SK-N-SH (cell line): ENCODE data around the gene DUSP9. TPM values are rescaled to one million over a fixed set of nuclear protein-coding genes. Genes with fewer than 3 reads are reported as not detected.

ENCODE experiments used
- CTCF ChIA-PET: fragments of 300-600, 350-600 bp; formaldehyde crosslinking; extraction: SDS; loops from one replicate; lab custom pipeline; 2021; lab: Yijun Ruan, JAX
- POLR2A ChIA-PET: fragments of 350-600 bp; sonication (Branson Sonifier 250); formaldehyde crosslinking; extraction: SDS; loops from one replicate; lab custom pipeline; 2020; ENCODE audit warnings: antibody characterized with exemption, inconsistent platforms; lab: Yijun Ruan, JAX
- DNase-seq: peaks from one replicate; pipeline ENCODE4 v3.0.0; 2012
- H2AFZ ChIP-seq: fragments of 200-600 bp; sonication (generic); 2 replicates; pipeline ENCODE4 v1.8.1; 2016; ENCODE audit warnings: antibody characterized with exemption, mild to moderate bottlenecking, low read depth
- H3F3A ChIP-seq: fragments of 200-600 bp; sonication (generic); replicated peaks from 2 replicates; pipeline ENCODE3; 2016; ENCODE audit warnings: antibody characterized with exemption, mild to moderate bottlenecking; ENCODE audit not compliant: insufficient read depth
- H3K27ac ChIP-seq, 2 experiments: fragments of 200-500 bp in 1 of 2; fragments of 200-600 bp in 1 of 2; sonication (Bioruptor generic) in 1 of 2; sonication (generic), shearing (Covaris generic) in 1 of 2; 2 replicates each; pipeline versions ENCODE4 v1.5.1 to v1.6.1; 2014 to 2016; ENCODE audit warnings: low read depth in 2 of 2, inconsistent platforms in 1 of 2, low read length in 1 of 2, mild to moderate bottlenecking in 1 of 2, mixed read lengths in 1 of 2
- H3K27me3 ChIP-seq: fragments of 200-600 bp; sonication (generic), shearing (Covaris generic); 2 replicates; pipeline ENCODE4 v1.6.1; 2016; ENCODE audit warnings: mixed run types; ENCODE audit not compliant: insufficient read depth
- H3K36me3 ChIP-seq, 2 experiments: fragments of 200-500 bp in 1 of 2; fragments of 200-600 bp in 1 of 2; sonication (Bioruptor generic) in 1 of 2; sonication (generic) in 1 of 2; replicated peaks in 1 of 2; 2 replicates each; pipeline versions ENCODE3 to v1.5.1; 2014 to 2016; ENCODE audit warnings: low read length in 1 of 2, mild to moderate bottlenecking in 1 of 2; ENCODE audit not compliant: insufficient read depth in 2 of 2, control insufficient read depth in 1 of 2
- H3K4me1 ChIP-seq, 2 experiments: fragments of 200-500 bp in 1 of 2; fragments of 200-600 bp in 1 of 2; sonication (Bioruptor generic) in 1 of 2; sonication (generic), shearing (Covaris generic) in 1 of 2; 2 replicates each; pipeline versions ENCODE4 v1.5.1 to v1.6.1; 2014 to 2016; ENCODE audit warnings: low read depth in 1 of 2, low read length in 1 of 2, mixed run types in 1 of 2; ENCODE audit not compliant: insufficient read depth in 2 of 2, control insufficient read depth in 1 of 2
- H3K4me2 ChIP-seq: fragments of 200-600 bp; sonication (generic), shearing (Covaris generic); 2 replicates; pipeline ENCODE4 v1.6.1; 2017; ENCODE audit warnings: mixed run types
- H3K4me3 ChIP-seq, 2 experiments: fragments of 200-500 bp in 1 of 2; fragments of 200-600 bp in 1 of 2; sonication (Bioruptor generic) in 1 of 2; sonication (generic), shearing (Covaris generic) in 1 of 2; 2 replicates each; pipeline versions ENCODE4 v1.5.1 to v1.8.1; 2014 to 2016; ENCODE audit warnings: low read depth in 2 of 2, inconsistent platforms in 1 of 2, low read length in 1 of 2, mild to moderate bottlenecking in 1 of 2, mixed read lengths in 1 of 2, moderate library complexity in 1 of 2
- H3K79me2 ChIP-seq: fragments of 200-600 bp; sonication (generic); 2 replicates; pipeline ENCODE4 v1.8.1; 2017; ENCODE audit warnings: mild to moderate bottlenecking; ENCODE audit not compliant: insufficient read depth
- H3K9ac ChIP-seq: fragments of 200-600 bp; sonication (generic); 2 replicates; pipeline ENCODE4 v1.6.1; 2017; ENCODE audit warnings: mixed run types
- H3K9me2 ChIP-seq: fragments of 200-600 bp; sonication (generic); 2 replicates; pipeline ENCODE4 v1.6.1; 2017; ENCODE audit warnings: mixed run types
- H3K9me3 ChIP-seq: fragments of 200-600 bp; sonication (generic); 2 replicates; pipeline ENCODE4 v1.6.1; 2017; ENCODE audit warnings: mixed run types, mild to moderate bottlenecking, moderate library complexity
- H4K20me1 ChIP-seq: fragments of 200-600 bp; sonication (generic); 2 replicates; pipeline ENCODE4 v1.6.1; 2017; ENCODE audit warnings: mild to moderate bottlenecking, mixed run types; ENCODE audit not compliant: insufficient read depth
- EP300 ChIP-seq, 2 experiments: IDR thresholded peaks; 2 replicates each; pipeline versions ENCODE4 v1.4.0 to v1.6.1; 2012; ENCODE audit warnings: borderline replicate concordance in 1 of 2, low read depth in 1 of 2, low read length in 1 of 2
- EZH2phosphoT487 ChIP-seq: fragments of 200-600 bp; sonication (generic); IDR thresholded peaks from 2 replicates; pipeline ENCODE4 v1.6.1; 2017; ENCODE audit warnings: low read depth, mixed run types, mild to moderate bottlenecking, antibody characterized with exemption, moderate library complexity, borderline replicate concordance
- FOSL2 ChIP-seq: IDR thresholded peaks from 2 replicates; pipeline ENCODE4 v1.4.0; 2012; ENCODE audit warnings: low read depth, mild to moderate bottlenecking, moderate library complexity, borderline replicate concordance
- FOXJ3 ChIP-seq: sonication (generic); formaldehyde crosslinking; IDR thresholded peaks from 2 replicates; pipeline ENCODE4 v1.5.1; 2020; ENCODE audit warnings: mild to moderate bottlenecking, missing genetic modification reagents
- GATA2 ChIP-seq: sonication (generic); formaldehyde crosslinking; IDR thresholded peaks from 2 replicates; pipeline ENCODE4 v1.5.0; 2020; ENCODE audit warnings: mild to moderate bottlenecking, missing genetic modification reagents
- JUND ChIP-seq: IDR thresholded peaks from 2 replicates; pipeline ENCODE4 v1.4.0; 2012
- MXI1 ChIP-seq: IDR thresholded peaks from 2 replicates; pipeline ENCODE4 v1.6.1; 2012; ENCODE audit warnings: mild to moderate bottlenecking, low read depth, low read length, improper control_type of control experiment
- NRF1 ChIP-seq: IDR thresholded peaks from 2 replicates; pipeline ENCODE4 v1.6.1; 2012; ENCODE audit warnings: low read depth, mild to moderate bottlenecking, low read length
- RAD21 ChIP-seq: IDR thresholded peaks from 2 replicates; pipeline ENCODE4 v1.6.1; 2012; ENCODE audit warnings: mild to moderate bottlenecking, low read length
- RFX5 ChIP-seq: IDR thresholded peaks from 2 replicates; pipeline ENCODE4 v1.6.1; 2012; ENCODE audit warnings: mild to moderate bottlenecking, improper control_type of control experiment, low read length
- RXRA ChIP-seq: IDR thresholded peaks from 2 replicates; pipeline ENCODE4 v1.4.0; 2012; ENCODE audit warnings: low read depth, mild to moderate bottlenecking, borderline replicate concordance
- TAF1 ChIP-seq: IDR thresholded peaks from 2 replicates; pipeline ENCODE4 v1.6.1; 2012; ENCODE audit warnings: low read depth, mild to moderate bottlenecking, low read length, moderate library complexity, borderline replicate concordance
- TCF12 ChIP-seq: IDR thresholded peaks from 2 replicates; pipeline ENCODE4 v1.4.0; 2012
- TEAD4 ChIP-seq: IDR thresholded peaks from 2 replicates; pipeline ENCODE4 v1.4.0; 2012; ENCODE audit warnings: mild to moderate bottlenecking, borderline replicate concordance; ENCODE audit not compliant: insufficient read depth
- YY1 ChIP-seq: IDR thresholded peaks from 2 replicates; pipeline ENCODE4 v1.4.0; 2012; ENCODE audit warnings: low read depth, mild to moderate bottlenecking
- WGBS: methylation state at CpG from one replicate; pipeline ENCODE4 v1.1.6; 2017; ENCODE audit warnings: low lambda C conversion rate; 5-methylcytosine and 5-hydroxymethylcytosine counted together
- polyA plus RNA-seq, 3 experiments: library from polyadenylated mRNA; depleted of rRNA; stranded (reverse); fragments of >200 nt; gene quantifications; 2 replicates each; pipeline ENCODE4 v1.2.3, GENCODE V29; 2012
- TF ChIP-seq, protein P1 (sequence below): IDR thresholded peaks from 2 replicates; pipeline ENCODE4 v1.4.0; 2012; ENCODE audit warnings: low read depth, borderline replicate concordance
- TF ChIP-seq, protein P2 (sequence below): IDR thresholded peaks from 2 replicates; pipeline ENCODE4; 2012
- TF ChIP-seq, protein P3 (sequence below): fragments of 150-350 bp; IDR thresholded peaks from 2 replicates; pipeline ENCODE4 v1.6.1; 2017; ENCODE audit warnings: antibody characterized with exemption, low read length, low read depth, borderline replicate concordance

The DUSP9 gene
- polyA plus RNA-seq, 1 of the 3 experiments (the other 2 are of a cell fraction), result 0.05 TPM

- no peaks in the 10 kb centered on the region for H4K20me1 ChIP-seq
- H3K4me3 ChIP-seq, result no peak overlapping the region
- H3K4me2 ChIP-seq, result no peak overlapping the region
- no peaks in the 10 kb centered on the region for H3K9me2 ChIP-seq
- H3K27ac ChIP-seq, result no peak overlapping the region
- H3K36me3 ChIP-seq, result no peaks in the 10 kb centered on the region
- TF ChIP-seq, protein P1, sequence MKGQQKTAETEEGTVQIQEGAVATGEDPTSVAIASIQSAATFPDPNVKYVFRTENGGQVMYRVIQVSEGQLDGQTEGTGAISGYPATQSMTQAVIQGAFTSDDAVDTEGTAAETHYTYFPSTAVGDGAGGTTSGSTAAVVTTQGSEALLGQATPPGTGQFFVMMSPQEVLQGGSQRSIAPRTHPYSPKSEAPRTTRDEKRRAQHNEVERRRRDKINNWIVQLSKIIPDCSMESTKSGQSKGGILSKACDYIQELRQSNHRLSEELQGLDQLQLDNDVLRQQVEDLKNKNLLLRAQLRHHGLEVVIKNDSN, result no peak
- TF ChIP-seq NRF1, result no peak
- TF ChIP-seq TCF12, result no peak
- no peak for TF ChIP-seq MXI1
- H3K9ac ChIP-seq, result no peak overlapping the region
- no peaks in the 10 kb centered on the region for H3K79me2 ChIP-seq
- 37% methylated on average over 3 of the region's 7 CpGs for WGBS
- POLR2A ChIA-PET, result no interaction called here
- no peaks in the 10 kb centered on the region; a peak in 1 of 4 replicates for H3K4me1 ChIP-seq
- CTCF ChIA-PET, result interaction anchor here (1.4 to 3.2 kb wide), 4 partner anchors 11 to 78 kb away, joined by 3 to 17 read pairs (median 12); no protein-coding TSS in a partner anchor
- peaks cover 7% of the 10 kb centered on the region; the same call in 1 of the 2 replicates for H3K9me3 ChIP-seq
- H3F3A ChIP-seq, result no peaks in the 10 kb centered on the region
- peak; percentile 20 for DNase-seq
- H3K27me3 ChIP-seq, result peaks cover 45% of the 10 kb centered on the region
- H2AFZ ChIP-seq, result no peak overlapping the region
These were observed 14.4 kb upstream of the DUSP9 start for GRCh38 chrX:153632595-153632946.

DNA sequence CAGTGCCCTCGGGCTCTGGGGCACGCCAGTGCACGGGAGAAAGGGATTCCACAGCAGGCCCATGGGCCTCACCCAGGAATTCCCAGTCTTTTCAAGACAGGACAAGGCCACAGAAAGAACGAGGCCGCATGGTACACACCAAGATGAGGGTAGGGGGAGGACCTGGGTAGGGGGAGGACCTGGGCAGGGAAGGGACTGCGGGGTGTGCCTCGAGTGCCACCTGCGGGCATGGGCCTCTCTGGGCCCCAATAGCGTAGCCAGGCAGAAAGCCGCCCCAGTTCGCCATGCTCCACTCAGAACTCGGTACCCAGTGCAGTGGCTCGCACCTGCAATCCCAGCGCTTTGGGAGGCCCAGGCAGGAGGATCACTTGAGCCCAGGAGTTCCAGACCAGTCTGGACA, 14.0 kb upstream of the DUSP9 start:
- Histone ChIP-seq H3K9me2 (no peaks in the 10 kb centered on the region), H3K36me3 (no peaks in the 10 kb centered on the region), H3K27ac (no peak overlapping the region), H3K4me1 (peaks cover 0 to 3% of the 10 kb centered on the region in 2 experiments; a peak in 1 of 4 replicates), H3K9ac (no peak overlapping the region), H2AFZ (no peak overlapping the region), H3K4me3 (no peak overlapping the region), H4K20me1 (no peaks in the 10 kb centered on the region), H3K79me2 (no peaks in the 10 kb centered on the region), H3K27me3 (peaks cover 45% of the 10 kb centered on the region), H3K9me3 (peaks cover 7% of the 10 kb centered on the region; the same call in 1 of the 2 replicates), H3F3A (no peaks in the 10 kb centered on the region), H3K4me2 (no peak overlapping the region)
- CTCF ChIA-PET, result interaction anchor here (2.5 kb wide), 1 partner anchor 23 kb away, joined by 8 read pairs; no protein-coding TSS in a partner anchor
- 38% methylated on average over 10 of the region's 14 CpGs for WGBS
- peak; percentile 15 for DNase-seq
- no peak for TF ChIP-seq TCF12
- no peak for TF ChIP-seq YY1
- no peak for TF ChIP-seq RXRA
- TF ChIP-seq GATA2, result no peak
- TF ChIP-seq, protein P2, sequence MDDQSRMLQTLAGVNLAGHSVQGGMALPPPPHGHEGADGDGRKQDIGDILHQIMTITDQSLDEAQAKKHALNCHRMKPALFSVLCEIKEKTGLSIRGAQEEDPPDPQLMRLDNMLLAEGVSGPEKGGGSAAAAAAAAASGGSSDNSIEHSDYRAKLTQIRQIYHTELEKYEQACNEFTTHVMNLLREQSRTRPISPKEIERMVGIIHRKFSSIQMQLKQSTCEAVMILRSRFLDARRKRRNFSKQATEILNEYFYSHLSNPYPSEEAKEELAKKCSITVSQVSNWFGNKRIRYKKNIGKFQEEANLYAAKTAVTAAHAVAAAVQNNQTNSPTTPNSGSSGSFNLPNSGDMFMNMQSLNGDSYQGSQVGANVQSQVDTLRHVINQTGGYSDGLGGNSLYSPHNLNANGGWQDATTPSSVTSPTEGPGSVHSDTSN, result no peak
- POLR2A ChIA-PET, result no interaction called here

DNA sequence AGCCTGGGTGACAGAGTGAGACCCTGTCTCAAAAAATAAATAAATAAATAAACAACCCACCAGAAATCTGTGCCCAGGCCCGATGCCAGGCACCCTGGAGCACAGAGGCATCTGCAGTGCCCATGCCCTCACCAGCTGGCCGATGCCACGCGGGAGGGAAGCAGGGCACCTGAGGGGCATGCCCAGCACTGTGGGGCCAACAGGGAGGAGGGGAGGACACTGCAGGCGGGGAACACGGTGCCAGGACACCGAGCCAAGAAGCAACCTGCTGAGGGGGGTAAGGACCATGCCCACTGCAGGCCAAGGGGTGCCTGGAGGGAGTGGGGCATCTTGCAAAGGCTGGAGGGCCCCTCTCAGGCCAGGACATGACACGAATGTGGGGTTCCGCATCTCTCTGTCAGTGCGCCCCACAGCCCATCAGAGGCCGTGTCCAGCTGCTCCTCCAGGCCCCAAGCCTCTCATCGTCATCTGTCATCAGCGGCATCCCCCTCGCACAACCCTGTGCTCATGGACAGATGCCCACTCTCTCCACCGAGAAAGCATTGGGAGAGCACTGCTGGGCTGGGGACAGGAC, 13.3 kb upstream of the DUSP9 start:
- DNase-seq, result no peak
- 25% methylated on average over 4 of the region's 15 CpGs for WGBS
- ChIA-PET POLR2A (no interaction called here), CTCF (no interaction called here)
- no peak overlapping the region for H3K4me3 ChIP-seq
- H3K9me3 ChIP-seq, result peaks cover 7% of the 10 kb centered on the region; the same call in 1 of the 2 replicates
- no peaks in the 10 kb centered on the region for H4K20me1 ChIP-seq
- H2AFZ ChIP-seq, result no peak overlapping the region
- no peaks in the 10 kb centered on the region for H3F3A ChIP-seq
- H3K79me2 ChIP-seq, result no peaks in the 10 kb centered on the region
- H3K9ac ChIP-seq, result no peak overlapping the region
- no peak overlapping the region for H3K4me2 ChIP-seq
- peaks cover 0 to 10% of the 10 kb centered on the region in 2 experiments; a peak in 1 of 4 replicates for H3K4me1 ChIP-seq
- H3K27me3 ChIP-seq, result peaks cover 43% of the 10 kb centered on the region; the same call in 1 of the 2 replicates
- no peaks in the 10 kb centered on the region for H3K9me2 ChIP-seq
- no peaks in the 10 kb centered on the region for H3K36me3 ChIP-seq
- H3K27ac ChIP-seq, result no peak overlapping the region
- TF ChIP-seq, protein P3, sequence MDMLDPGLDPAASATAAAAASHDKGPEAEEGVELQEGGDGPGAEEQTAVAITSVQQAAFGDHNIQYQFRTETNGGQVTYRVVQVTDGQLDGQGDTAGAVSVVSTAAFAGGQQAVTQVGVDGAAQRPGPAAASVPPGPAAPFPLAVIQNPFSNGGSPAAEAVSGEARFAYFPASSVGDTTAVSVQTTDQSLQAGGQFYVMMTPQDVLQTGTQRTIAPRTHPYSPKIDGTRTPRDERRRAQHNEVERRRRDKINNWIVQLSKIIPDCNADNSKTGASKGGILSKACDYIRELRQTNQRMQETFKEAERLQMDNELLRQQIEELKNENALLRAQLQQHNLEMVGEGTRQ, result no peak
- TF ChIP-seq GATA2 (no peak), TAF1 (no peak), EP300 (IDR thresholded peaks at IDR 0.05; ENCODE audit: borderline replicate concordance in 1 of 2, low read depth in 1 of 2, low read length in 1 of 2) (no peak), TEAD4 (no peak), FOXJ3 (no peak), RAD21 (no peak), JUND (no peak), RFX5 (no peak), FOSL2 (no peak), NRF1 (no peak), EZH2phosphoT487 (no peak)
- TF ChIP-seq, protein P1, result no peak
